Glutamatergic neuron (in vitro differentiated cells): Measurements from ENCODE around the gene AMOTL1. TPM values are rescaled to one million over a fixed set of nuclear protein-coding genes. Genes with fewer than 3 reads are reported as not detected.

Experiments used
- DNase-seq: peaks from one replicate; pipeline ENCODE4 v3.0.0; 2022
- H3K27ac Mint-ChIP-seq: one replicate; pipeline ENCODE4 v1.8.0; 2020; ENCODE audit warnings: mild to moderate bottlenecking, mixed read lengths, inconsistent platforms; ENCODE audit not compliant: unreplicated experiment
- H3K27me3 Mint-ChIP-seq: one replicate; pipeline ENCODE4 v1.8.0; 2020; ENCODE audit warnings: mild to moderate bottlenecking, moderate library complexity, mixed read lengths, inconsistent platforms; ENCODE audit not compliant: unreplicated experiment
- H3K36me3 Mint-ChIP-seq: one replicate; pipeline ENCODE4 v1.8.0; 2020; ENCODE audit warnings: mild to moderate bottlenecking, mixed read lengths, inconsistent platforms; ENCODE audit not compliant: unreplicated experiment
- H3K4me1 Mint-ChIP-seq: one replicate; pipeline ENCODE4 v1.8.0; 2020; ENCODE audit warnings: mild to moderate bottlenecking, low read depth, mixed read lengths, inconsistent platforms; ENCODE audit not compliant: unreplicated experiment
- H3K4me3 Mint-ChIP-seq: one replicate; pipeline ENCODE4 v1.8.0; 2020; ENCODE audit warnings: mild to moderate bottlenecking, mixed read lengths, inconsistent platforms; ENCODE audit not compliant: unreplicated experiment
- H3K9me3 Mint-ChIP-seq: one replicate; pipeline ENCODE4 v1.8.0; 2020; ENCODE audit warnings: mild to moderate bottlenecking, moderate library complexity, mixed read lengths, inconsistent platforms; ENCODE audit not compliant: unreplicated experiment
- total RNA-seq: library from RNA; stranded (reverse); fragmentation: NEBNext Ultra II Directional; extraction: Animal tissue kit (Norgen Biotek cat#: 25700); gene quantifications from one replicate; pipeline ENCODE4 v1.2.1, GENCODE V29; 2021; ENCODE audit not compliant: unreplicated experiment
- TF ChIP-seq, protein P1 (sequence below): fragments of 200-600 bp; sonication (generic); IDR thresholded peaks from one replicate; pipeline ENCODE4 v1.5.0; 2021; ENCODE audit not compliant: partially characterized antibody, unreplicated experiment

AMOTL1 gene
- total RNA-seq, 1 donor from 2014 or later, result 27.6 TPM

DNA sequence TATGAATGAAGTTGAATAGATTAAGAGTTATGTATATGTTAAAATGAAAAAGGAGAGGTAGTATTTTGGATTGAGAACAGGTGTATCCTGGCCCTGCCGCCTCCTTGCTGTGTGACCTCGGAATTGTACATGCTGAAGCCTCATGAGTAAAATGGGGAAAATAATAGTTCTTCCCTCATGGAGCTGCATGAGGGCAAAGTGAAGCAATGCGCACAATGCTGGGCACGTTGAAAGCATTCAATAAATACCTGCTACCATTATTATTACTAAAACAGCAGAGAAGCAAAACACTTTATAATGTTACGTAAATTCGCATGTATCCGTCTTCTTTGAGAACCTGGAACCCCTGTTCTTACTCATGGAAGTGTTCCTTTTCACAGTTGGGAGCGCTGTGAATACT lies 5.7 kb downstream of the AMOTL1 start:
- H3K36me3 Mint-ChIP-seq, result no peaks in the 10 kb centered on the region
- H3K27ac Mint-ChIP-seq, result no peak overlapping the region
- H3K9me3 Mint-ChIP-seq, result peaks cover 2% of the 10 kb centered on the region
- DNase-seq, result no peak
- TF ChIP-seq, protein P1, sequence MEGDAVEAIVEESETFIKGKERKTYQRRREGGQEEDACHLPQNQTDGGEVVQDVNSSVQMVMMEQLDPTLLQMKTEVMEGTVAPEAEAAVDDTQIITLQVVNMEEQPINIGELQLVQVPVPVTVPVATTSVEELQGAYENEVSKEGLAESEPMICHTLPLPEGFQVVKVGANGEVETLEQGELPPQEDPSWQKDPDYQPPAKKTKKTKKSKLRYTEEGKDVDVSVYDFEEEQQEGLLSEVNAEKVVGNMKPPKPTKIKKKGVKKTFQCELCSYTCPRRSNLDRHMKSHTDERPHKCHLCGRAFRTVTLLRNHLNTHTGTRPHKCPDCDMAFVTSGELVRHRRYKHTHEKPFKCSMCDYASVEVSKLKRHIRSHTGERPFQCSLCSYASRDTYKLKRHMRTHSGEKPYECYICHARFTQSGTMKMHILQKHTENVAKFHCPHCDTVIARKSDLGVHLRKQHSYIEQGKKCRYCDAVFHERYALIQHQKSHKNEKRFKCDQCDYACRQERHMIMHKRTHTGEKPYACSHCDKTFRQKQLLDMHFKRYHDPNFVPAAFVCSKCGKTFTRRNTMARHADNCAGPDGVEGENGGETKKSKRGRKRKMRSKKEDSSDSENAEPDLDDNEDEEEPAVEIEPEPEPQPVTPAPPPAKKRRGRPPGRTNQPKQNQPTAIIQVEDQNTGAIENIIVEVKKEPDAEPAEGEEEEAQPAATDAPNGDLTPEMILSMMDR, result no peak
- no peak overlapping the region for H3K4me3 Mint-ChIP-seq
- peaks cover 19% of the 10 kb centered on the region for H3K4me1 Mint-ChIP-seq
- peaks cover 3% of the 10 kb centered on the region for H3K27me3 Mint-ChIP-seq

DNA sequence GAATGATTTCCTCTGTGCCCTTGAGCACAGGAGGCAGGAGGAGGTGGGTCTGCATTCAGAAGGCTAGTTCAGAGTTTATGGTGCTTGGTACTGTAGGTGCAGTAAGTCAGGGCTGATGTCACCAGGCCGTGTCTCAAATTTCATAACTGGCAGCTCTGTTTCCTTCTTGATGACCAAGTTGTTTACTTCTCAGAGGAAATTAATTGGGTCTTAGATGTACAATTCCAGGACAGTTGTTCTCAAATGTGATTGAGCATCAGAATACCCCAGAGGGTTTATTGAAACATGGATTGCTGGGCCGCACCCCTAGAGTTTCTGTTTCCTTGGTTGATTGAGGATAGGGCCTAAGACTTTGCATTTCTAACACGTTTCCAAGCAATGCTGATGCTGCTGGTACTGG lies 6.2 kb downstream of the AMOTL1 start:
- H3K4me1 Mint-ChIP-seq, result peaks cover 19% of the 10 kb centered on the region
- no peak overlapping the region for H3K27ac Mint-ChIP-seq
- TF ChIP-seq, protein P1, result no peak
- H3K36me3 Mint-ChIP-seq, result no peaks in the 10 kb centered on the region
- peaks cover 3% of the 10 kb centered on the region for H3K27me3 Mint-ChIP-seq
- H3K4me3 Mint-ChIP-seq, result no peak overlapping the region
- no peak for DNase-seq
- peaks cover 2% of the 10 kb centered on the region for H3K9me3 Mint-ChIP-seq

DNA sequence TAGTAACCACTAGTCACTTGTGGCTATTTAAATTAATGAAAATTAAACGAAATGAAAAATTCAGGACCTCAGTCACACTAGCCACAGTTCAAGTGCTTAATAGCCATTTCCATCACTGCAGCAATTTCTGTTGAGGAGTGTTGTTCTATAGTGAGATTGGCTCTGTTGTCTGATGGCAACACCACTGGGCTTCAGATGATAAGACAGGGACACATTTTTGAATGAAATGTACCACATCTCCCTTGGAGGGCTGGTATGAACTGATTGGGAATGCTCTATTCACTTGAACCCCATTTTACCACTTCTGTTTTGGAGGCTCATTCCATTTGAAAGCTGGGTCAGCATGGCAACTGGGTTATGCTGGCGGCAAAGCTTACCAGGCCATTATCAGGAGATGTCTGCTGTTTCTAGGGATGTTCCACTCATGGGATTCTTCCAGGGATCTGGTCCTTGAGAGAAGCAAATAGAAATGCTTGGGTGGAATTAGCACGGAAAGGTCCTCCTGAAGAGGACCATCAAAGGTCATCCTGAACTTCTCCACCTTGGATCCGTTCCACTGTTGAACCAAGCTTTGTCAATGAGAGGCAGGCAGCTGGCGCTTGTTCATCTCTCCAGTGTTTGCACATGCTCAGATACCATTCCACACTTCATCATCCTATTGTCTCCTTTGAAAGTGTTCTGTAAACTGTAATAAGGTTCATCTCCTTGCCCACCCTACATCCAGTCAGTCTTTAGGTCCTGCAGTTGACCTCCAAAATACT lies 7.6 kb downstream of the AMOTL1 start:
- Mint-ChIP-seq H3K27ac (no peak overlapping the region), H3K4me1 (peaks cover 8% of the 10 kb centered on the region), H3K4me3 (no peak overlapping the region), H3K36me3 (no peaks in the 10 kb centered on the region), H3K27me3 (no peaks in the 10 kb centered on the region), H3K9me3 (no peaks in the 10 kb centered on the region)
- DNase-seq, result no peak
- TF ChIP-seq, protein P1, result no peak

DNA sequence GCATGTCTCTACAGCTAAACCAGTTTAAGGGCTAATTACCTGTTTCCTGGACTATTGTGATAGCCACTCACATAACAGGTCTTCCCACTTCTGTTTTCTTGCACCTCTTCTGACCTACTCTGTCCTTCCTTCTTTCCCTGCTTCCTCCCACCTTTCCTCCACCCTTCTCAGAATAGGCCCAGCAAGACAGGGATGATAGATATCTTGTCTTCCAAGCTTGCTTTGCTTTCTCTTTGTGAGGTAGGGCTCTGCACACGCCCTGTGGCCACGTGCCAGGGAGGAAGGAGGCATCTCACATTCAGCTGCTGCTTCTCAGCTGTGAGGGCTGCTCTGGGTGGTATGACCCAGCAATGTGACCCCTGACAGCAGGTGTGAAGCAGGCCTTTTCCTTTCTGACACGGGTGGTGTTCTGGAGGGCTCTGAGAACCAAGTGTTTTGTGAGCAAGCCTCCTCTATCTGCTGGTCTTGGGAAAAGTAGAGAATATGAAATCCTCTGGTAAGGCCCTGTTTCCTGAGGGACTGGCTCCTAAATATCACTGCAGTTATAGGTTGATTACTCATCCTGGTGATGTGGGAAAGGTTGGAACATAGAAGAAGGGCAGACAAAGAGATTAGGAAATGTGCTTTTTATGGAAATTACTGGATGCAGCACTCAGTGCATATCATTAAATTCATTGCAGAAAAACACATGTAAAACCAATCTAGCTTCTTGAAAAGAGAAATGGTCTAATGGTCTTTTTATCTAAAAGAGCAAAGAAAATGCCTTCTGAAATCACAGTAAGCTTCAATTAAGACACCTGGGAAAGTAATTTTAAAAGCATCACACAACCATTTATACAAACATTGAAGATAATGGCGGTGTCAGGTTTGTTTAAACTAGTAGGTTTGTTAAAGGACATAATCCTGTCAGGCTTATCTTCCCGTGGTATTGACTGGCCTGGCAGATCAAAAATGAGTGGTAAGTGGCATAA lies 8.5 kb downstream of the AMOTL1 start:
- H3K36me3 Mint-ChIP-seq, result no peaks in the 10 kb centered on the region
- TF ChIP-seq, protein P1, result no peak
- H3K9me3 Mint-ChIP-seq, result no peaks in the 10 kb centered on the region
- H3K27ac Mint-ChIP-seq, result no peak overlapping the region
- H3K4me1 Mint-ChIP-seq, result peaks cover 8% of the 10 kb centered on the region
- no peak overlapping the region for H3K4me3 Mint-ChIP-seq
- H3K27me3 Mint-ChIP-seq, result no peaks in the 10 kb centered on the region
- no peak for DNase-seq
